CD4-positive, alpha-beta T cell treated with Interleukin-6 for 4 hours (primary cell): ENCODE data around the gene FTSJ1.
"Not testable (repeated sequence)": the region's sequence is repeated elsewhere in the genome, so short reads cannot be mapped to it uniquely, and the experiment has no call there.

Source experiments
- DNase-seq: peaks from one replicate; pipeline ENCODE4 v3.0.0-alpha.2; 2020; ENCODE audit warnings: mixed read lengths

Gene FTSJ1

DNA sequence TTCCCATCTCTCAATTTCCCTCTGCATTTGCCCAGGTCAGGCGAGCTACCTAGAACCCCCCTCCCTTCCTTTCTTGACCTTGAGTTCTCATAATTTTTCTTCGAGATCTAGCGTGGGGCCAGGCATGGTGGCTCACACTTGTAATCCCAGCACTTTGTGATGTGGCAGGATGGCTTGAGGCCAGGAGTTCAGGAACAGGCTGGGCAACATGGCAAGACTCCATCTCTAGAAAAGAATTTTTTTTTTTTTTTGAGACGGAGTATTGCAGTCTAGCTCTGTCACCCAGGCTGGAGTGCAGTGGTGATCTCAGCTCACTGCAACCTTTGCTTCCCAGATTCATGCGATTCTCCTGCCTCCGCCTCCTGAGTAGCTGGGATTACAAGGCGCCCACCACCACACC, 28.3 kb downstream of the FTSJ1 start:
- DNase-seq: no peak

DNA sequence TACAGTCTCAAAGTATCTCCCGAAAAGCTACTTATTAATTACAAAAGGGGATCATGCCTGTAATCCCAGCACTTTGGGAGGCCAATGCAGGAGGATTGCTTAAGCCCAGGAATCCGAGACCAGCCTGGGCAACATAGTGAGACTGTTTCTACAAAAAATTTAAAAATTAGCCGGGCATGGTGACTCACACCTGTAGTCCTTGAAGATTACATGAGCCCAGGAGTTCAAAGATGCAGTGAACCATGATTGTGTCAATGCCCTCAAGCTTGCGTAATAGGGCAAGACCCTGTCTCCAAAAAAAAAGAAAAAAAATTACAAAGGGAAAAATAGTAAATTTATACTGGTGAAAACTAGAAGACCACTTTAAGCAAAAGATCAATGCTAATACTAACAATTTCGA, 29.5 kb downstream of the FTSJ1 start:
- DNase-seq: no peak

DNA sequence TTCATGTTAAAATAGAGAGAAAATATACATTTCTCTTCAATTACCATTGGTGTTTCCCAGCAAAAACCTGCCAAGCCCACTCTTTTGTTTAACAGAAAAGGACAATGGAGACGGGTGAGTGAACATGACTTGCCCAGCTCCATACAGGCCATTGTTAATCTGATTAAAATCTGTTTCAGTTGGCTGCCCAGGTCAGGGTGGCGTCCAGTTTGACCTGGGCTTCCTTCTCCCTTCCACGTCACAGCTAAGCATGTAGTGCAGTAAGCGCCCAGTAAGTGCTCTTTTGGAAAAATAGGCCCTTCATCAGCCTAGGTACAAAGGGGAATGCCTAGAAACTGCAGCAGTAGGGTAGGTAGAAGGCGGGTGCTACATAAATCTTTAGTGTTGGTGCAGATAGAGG, 31.2 kb downstream of the FTSJ1 start:
- no peak for DNase-seq

DNA sequence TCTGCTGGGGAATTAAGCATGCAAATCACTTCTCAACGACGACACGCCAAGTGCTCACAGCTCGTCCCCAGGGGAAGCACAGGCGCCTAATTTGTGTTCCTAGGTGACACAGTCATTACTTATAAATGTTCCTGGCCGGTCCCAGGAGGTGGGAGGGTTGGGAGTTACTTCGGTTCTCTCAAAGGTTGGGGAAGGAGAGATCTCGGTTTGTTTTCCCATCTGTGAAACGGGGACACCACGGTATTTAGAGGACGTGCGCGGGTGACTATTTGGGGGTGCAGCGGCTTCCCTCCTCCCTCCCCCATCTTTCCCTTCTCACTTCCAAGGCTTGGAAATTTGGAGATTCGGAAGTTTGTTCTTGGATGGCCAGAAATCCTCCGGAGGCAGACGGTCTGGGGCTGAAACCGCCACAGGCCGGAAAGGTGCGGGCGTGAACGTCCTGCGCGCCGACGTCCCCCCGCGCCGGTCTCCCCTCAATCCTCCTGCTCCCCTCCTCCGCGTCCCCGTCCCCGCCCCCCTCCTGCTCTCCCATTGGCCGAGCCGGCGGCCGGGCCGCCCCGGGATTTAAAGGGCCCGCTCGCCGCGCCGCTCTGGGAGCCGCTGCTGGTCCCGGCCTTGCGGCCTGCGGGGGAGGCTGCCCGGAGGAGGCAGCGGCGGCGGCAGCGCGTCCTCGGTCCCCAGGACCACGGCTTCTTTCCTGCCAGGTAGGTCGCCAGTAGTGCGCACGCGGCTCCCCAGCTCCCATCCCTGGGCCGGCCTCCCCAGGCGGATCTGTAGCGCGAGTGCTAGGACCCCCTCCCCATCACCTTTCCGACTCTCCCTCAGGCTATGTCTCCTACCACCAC, 32.6 kb downstream of the FTSJ1 start, which contains the start of gene PORCN:
Gene PORCN (plus strand): TSS at position 593 of the 845 bp plus-strand sequence. CDS start 829 bp downstream, outside the sequence.
- peak; percentile 87 for DNase-seq

DNA sequence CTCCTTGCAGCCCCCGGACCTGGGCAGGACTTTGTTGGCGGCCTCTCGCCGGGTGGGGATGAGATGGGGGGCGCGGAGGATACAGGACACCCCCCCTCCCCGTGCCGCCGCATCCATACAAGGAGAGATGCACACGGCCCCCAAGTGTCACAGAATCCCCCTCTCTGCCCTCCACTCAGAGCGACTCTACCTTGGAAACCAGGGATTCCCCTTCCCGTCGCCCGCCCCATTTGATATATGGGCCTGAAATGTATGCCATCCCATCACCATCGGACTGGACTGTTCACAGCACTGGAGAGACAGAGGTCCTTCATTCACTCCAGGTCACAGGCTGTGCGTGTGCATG, 33.2 kb downstream of the FTSJ1 start:
- no peak for DNase-seq

DNA sequence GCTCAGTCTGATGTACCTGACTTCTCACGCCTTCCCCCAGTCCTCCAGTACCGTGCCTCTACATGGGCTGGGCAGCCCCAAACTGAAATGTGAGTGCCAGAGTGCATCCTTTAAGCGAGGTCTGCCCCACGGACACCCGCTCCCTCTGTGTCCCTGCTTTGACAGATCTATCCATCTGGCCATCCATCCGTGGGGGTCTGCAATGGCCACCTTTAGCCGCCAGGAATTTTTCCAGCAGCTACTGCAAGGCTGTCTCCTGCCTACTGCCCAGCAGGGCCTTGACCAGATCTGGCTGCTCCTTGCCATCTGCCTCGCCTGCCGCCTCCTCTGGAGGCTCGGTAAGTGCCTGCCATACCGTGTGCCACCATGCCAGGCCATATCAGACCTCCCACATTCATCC, 33.6 kb downstream of the FTSJ1 start:
- DNase-seq: no peak

DNA sequence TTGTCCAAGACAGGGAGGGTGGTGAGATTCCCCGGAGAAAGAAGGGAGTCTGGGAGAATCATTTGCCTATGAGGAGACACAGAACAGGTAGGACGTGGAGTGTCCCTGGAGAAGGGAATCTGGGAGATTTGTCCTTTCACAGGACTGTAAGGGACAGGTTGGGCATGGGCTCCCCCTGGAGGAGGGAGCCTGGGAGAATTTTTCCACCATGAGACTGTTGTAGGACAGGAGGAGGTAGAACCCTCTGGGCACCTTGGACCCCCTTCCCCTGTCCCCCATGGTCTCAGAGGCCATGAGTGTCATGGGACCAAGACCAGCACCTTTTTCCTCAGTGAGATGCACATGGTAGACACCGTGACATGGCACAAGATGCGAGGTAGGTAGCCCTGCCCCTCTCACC, 35.6 kb downstream of the FTSJ1 start:
- DNase-seq: no peak

DNA sequence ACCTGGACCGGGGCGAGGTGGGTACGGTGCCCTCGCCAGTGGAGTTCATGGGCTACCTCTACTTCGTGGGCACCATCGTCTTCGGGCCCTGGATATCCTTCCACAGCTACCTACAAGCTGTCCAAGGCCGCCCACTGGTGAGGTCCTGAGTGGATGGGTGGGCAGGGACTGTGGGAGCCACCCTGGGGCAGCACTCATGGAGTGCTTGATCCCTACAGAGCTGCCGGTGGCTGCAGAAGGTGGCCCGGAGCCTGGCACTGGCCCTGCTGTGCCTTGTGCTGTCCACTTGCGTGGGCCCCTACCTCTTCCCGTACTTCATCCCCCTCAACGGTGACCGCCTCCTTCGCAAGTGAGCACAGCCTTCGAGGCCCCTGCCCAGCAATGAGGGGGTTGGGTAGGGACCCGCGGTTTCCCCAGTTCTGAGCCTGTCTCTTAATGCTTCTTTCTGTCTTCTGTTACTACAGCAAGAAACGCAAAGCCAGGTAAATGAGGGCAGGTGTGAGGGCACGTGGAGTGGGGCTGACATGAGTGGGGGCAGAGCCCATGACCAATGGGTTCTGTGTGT, 36.5 kb downstream of the FTSJ1 start:
- no peak for DNase-seq

DNA sequence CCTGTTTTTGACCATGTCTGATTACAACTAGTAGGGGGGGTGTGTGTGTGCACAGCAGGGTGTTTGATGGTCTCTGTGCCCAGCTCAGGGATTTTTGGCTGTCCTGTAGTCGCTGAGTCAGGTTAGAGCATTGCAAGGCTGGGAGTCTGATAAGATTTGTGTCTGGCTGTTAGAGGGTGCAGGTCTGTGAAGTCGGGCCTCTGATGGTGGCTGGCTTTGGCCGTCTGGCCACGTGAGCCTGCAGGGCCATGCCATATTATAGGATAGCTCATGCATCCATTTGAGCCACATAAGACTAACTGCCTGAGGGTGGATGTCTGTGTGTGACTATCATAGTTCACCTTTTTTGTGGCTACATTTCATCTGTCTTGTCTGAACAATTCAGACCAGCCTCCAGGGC, 37.7 kb downstream of the FTSJ1 start:
- DNase-seq: no peak

DNA sequence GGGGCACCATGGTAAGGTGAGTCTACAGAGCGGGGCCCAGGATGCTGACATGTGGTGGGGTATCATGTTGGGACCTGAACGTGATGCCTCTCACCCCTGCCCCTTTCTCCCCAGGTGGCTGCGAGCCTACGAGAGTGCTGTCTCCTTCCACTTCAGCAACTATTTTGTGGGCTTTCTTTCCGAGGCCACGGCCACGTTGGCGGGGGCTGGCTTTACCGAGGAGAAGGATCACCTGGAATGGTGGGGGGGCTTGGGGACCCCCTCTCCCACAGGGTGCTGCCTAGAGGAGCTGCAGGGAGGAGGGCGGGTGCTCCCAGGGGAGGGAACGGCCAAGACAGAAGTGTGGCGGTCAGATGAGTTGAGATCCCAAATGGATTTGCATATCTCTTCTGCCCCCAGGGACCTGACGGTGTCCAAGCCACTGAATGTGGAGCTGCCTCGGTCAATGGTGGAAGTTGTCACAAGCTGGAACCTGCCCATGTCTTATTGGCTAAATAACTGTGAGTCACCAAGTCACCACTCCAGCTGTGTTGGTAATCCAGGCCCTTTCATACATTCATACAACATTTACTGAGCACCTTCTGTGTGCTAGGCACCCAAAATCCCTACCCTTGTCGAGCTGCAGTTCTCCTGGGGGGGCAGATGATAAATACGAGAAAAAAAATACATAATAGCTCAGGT, 38.3 kb downstream of the FTSJ1 start:
- no peak for DNase-seq

DNA sequence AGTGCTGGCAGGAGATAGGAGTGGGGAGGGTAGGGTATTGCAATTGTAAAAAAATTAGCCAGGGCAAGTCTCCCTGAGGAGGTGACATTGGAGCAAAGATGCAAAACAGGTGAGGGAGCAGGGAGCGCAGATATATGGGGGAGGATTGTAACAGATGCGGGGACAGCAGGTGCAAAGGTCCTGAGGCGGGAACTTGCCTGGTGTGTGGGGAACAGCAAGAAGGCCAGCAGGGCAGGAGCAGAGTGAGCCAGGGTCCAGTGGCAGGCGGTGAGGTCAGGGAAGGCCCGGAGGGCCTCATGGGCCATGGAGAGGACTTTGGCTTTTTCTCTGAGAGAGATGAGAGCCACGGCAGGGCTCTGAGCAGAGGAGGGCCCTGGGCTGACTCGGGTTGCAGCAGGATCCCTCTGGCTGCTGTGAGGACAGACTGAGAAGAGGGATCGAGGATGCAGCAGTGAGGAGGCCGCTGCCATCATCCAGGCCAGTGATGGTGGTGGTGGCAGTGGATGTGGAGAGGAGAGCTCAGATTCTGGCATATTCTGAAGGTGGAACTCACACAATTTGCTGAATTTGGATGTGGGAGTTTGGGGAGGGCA, 39.0 kb downstream of the FTSJ1 start:
- no peak for DNase-seq

DNA sequence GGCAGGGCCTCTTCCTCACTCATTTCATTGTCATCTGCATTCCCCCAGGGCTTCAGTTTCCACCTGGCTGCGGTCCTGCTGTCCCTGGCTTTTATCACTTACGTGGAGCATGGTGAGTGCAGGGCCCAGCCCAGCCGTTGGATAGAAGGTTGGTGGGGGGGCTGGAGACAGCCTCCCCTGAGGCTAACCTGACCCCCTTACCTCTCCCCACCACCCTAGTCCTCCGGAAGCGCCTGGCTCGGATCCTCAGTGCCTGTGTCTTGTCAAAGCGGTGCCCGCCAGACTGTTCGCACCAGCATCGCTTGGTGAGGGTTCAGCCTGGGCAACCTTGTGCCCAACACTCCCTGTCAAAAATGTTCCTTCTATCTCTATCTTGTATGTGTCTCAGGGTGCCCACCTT, 39.8 kb downstream of the FTSJ1 start:
- DNase-seq: no peak

DNA sequence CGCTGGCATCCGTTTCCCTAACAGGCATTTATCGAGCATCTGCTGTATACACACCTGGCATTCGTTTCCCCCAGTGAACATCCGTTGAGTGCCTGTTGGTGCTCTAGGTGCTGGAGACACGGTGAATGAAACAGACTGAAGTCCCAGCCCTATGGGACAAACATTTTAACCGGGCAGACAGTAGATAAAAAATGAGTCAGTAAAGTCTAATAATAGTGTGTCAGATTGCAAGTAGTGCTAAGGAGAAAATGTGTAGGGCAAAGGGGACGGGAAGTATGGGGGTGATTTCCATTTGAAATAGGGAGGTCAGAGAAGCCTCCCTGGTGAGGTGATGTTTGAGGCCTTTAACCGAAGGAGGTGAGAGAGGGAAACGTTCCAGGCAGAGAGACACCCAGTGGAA, 40.3 kb downstream of the FTSJ1 start:
- no peak for DNase-seq

DNA sequence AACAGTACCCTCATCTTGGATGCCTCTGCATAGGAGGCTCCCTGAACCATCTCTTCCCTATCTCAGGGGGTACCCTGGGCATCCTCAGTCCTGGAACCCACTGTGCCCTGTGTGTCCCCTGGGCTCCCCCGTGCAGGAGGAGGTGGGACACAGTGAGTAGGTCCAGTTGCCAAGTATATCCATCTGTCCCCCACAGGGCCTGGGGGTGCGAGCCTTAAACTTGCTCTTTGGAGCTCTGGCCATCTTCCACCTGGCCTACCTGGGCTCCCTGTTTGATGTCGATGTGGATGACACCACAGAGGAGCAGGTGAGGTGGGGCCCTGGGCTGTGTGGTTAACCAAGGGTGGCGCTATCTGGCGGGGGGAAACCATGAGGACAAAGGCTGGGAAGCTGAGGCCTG, 41.0 kb downstream of the FTSJ1 start:
- peak; percentile 14 for DNase-seq

DNA sequence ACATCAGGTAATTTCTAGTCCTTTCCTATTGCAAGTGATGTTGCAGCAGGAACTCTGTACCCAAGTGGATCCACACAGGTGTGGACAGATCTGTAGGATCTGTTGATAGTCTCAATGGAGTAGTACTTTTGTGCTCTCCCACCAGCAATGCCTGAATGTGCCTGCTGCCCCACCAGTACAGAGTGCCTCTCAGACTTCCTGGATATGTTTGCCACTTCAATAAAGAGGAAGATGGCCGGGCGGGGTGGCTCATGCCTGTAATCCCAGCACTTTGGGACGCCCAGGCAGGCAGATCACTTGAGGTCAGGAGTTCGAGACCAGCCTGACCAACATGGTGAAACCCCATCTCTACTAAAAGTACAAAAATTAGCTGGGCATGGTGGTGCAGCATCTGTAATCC, 43.5 kb downstream of the FTSJ1 start:
- not testable (repeated sequence) for DNase-seq

DNA sequence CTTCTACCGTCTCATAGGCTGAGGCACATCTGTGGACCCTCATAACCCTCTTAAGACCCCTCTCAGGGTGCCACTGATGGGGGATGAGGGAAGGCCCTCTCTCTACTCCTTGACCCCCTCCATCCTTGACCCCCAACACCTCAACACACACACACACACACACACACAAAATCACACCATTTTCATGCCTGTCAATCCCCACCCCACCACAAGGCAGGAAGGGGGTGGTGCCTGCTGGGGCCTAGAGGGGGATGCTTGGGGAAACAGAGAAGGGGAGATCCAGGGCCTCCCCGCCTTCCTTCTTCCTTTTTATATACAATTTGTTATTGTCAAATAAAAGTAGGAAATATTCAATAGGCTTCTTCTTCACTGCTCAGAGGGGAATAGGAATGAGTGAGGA, 44.5 kb downstream of the FTSJ1 start:
- peak; percentile 13 for DNase-seq

DNA sequence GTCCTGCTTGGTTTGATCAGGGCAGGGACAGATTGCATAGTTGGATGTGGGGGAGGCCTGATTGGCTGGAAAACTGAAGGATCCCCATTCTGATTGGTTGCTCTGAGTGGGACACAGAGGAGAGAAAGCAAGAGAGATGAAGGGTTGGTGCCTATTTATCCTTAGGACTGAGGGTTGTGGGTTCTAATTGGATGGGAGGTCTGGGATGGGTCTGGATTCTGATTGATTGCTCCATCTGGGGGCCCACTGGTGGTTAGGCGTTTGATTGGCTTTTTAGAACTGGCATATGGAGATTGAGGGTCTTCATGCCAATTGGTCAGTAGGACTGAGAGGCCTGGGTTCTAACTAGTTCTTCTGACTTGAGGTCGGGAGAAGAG, 45.0 kb downstream of the FTSJ1 start:
- DNase-seq: no peak

DNA sequence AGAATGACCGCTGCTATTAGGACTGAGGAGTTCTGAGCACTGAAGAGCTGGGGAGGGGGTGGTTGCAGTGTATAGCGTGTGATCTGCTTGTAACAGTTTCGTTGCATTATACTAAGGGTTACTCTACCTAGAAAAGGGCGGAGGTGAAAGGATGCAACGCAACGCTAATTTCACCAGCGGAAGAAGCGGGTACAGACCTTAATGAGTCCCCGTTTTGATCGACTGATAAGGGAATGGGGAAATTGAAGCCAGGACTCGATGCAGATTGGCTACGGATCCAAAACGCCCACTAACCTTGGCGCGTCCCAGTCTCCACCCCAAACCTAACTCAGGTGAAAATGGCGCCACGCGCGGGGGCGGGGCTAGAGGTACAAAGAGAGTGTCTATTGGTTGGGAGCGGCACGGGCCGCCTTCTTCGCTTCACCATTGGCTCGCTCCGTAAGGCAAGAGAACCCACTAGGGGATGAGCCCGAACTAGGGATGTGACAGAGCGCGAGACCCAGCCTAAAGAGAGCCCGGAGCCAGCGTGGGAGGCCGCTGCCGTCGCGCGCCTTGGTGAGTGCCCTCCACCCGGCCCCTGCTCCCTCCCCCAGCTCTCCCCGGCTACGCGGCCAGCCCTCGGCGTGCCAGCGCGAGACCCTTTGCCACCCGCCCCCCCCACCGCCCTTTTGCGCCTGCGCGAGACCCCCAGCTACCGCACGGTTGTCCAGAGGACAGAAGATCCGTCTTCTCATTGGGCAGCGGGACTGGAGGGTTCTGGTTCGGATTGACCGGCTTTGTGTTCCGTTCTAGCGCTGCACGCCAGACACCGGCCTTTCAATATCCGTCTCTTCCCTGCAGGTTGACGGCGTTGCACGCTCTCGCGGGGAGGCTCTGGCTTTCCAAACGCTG, 45.6 kb downstream of the FTSJ1 start, which contains the start of gene EBP:
Gene EBP (plus strand): TSS at position 456 of the 891 bp plus-strand sequence. CDS start 1,964 bp downstream, outside the sequence.
- peak; percentile 96 for DNase-seq

DNA sequence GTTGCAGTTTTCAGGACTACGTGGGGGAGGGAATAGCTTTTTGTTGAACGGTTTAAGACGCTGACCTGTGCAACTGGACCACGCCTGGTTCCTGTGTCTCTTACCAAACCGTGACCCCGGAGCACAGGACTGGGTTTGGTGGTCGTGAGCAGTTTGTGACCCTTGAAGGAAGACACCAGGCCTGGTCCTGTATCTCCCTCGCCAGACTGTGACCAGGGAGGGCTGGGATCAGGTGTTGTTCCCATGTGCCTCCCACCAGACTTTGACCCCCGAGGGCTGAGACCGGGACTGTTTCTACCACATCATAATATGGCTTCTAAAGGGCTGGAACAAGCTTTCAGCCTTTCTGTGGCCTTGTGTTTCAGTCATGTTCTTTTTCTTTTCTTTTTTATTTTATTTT, 46.3 kb downstream of the FTSJ1 start:
- no peak for DNase-seq

DNA sequence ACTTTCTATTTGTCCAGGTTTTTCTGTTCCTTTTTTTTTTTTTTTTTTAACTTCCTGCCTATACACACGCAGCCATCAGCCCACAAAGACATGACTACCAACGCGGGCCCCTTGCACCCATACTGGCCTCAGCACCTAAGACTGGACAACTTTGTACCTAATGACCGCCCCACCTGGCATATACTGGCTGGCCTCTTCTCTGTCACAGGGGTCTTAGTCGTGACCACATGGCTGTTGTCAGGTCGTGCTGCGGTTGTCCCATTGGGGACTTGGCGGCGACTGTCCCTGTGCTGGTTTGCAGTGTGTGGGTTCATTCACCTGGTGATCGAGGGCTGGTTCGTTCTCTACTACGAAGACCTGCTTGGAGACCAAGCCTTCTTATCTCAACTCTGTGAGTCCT, 47.7 kb downstream of the FTSJ1 start:
- DNase-seq: no peak

DNA sequence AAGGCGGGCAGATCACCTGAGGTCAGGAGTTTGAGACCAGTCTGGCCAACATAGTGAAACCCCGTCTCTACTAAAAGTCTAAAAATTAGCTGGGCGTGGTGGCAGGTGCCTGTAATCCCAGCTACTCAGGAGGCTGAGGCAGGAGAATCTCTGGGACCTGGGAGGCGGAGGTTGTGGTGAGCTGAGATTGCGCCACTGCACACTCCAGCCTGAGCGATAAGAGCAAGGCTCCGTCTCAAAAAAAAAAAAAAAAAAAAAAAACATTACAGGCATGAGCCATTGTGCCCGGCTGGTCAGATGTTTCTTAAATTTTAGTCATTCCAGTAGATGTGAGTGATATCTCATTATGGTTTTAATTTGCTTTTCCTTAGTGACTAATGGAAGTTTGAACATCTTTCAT, 49.9 kb downstream of the FTSJ1 start:
- DNase-seq: not testable (repeated sequence)

DNA sequence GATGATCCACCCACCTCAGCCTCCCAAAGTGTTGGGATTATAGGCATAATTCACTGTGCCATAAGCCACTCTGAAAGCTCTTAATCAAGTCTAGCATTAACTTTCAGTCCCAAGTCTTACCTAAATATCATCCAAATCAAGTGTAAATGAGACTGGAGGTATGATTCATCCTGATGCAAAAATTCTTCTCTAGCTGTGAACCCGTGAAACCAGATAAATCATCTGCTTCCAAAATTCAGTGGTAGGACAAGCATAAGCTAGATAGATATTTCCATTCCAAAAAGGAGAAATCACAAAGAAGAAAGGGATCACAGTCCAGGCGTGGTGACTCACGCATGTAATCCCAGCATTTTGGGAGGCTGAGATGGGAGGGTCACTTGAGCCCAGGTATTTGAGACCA, 54.7 kb downstream of the FTSJ1 start:
- no peak for DNase-seq
